UCSD-AML1 (cell line): ENCODE results near the gene ELOVL7.
"Not testable (repeated sequence)": the region's sequence is repeated elsewhere in the genome, so short reads cannot be mapped to it uniquely, and the experiment has no call there.

Source experiments
- DNase-seq: peaks from one replicate; lab custom pipeline; 2025; ENCODE audit not compliant: unreplicated experiment; lab: John Stamatoyannopoulos, UW

Gene ELOVL7

GRCh38 chr5:60830581-60831127, 13.4 kb downstream of the ELOVL7 start:
- no peak for DNase-seq

GRCh38 chr5:60829490-60830266, 14.4 kb downstream of the ELOVL7 start:
- DNase-seq: no peak

- no peak for DNase-seq
These were observed 16.9 kb downstream of the ELOVL7 start for GRCh38 chr5:60827201-60827600.

- DNase-seq: no peak
These were observed 17.4 kb downstream of the ELOVL7 start for GRCh38 chr5:60826653-60827052.

DNA sequence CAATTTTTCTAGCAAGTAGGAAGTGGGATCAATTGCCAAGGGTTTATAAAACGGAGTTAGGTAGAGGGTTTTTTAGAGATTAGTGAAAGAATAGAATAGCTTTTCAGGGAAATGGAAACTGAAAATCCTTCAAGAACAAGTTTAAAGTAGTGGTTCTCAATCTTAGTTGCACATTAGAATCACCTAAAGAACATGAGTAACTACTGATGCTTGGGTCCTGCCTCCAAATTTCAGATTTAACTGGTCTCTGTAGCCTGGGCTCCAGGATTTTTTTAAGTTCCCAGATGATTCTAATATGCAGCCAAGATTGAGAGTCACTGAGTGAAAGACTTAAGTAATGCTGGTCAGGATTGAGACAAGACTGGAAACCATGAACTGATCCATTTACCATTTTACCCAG, 20.5 kb downstream of the ELOVL7 start:
- DNase-seq: no peak

DNA sequence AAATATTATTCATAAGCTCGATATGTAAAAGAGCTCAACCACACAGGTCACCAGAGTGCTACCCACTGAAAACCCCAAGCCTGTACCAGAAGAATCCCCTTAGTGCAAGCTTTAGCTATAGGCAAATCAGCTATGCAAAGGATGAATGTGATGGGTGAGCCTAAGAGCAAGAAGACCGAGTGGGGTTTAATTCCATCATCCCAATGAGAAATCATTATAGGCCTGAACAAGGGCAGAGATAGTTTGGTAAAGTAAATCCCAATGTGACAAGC, 21.8 kb downstream of the ELOVL7 start:
- DNase-seq: no peak

- no peak for DNase-seq
These were observed 22.4 kb downstream of the ELOVL7 start for GRCh38 chr5:60821488-60822284.

DNA sequence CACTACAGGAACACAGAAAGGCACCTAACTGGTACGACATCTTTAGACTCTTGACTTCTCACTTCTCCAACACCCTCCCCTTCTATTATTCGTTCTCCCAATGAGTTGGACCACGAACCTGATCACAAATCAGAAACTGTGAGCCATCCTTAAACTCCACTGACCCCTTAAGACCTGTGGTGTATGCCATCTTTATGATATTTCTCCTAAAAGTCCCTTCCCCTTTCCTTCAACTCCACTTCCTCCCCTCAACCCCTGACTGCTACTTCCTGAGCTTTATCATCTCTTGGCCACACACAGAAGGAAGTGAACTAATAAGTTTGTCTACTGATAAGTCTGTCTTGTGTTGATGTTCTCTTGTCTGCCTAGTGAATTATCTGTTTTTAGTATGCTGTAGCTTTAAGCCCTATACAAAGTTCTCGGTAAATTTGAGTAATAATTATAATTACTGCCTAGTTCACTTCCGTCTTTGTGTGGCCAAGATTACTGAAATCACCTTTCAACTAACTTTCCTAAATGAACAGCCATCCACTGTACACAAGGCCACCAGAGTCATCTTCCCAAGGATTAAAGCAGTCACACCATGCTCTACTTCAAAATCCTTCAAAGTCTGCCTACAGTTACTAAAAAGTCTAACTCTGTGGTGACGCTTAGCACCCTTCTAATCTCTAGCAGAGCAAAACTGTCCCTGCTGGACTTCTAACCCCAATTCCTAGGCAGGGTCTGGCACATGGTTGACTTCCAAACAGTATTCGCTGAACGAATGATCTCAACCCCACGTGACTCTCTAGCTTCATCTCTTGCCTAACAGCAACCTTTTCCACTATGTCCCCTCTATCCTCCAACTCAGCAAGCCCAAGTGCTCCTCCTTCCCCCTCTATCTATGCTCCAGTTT, 23.2 kb downstream of the ELOVL7 start:
- DNase-seq: peak; percentile 23

GRCh38 chr5:60816138-60816537, 27.9 kb downstream of the ELOVL7 start:
- not testable (repeated sequence) for DNase-seq

GRCh38 chr5:60814498-60814897, 29.6 kb downstream of the ELOVL7 start:
- no peak for DNase-seq

GRCh38 chr5:60812426-60812825, 31.6 kb downstream of the ELOVL7 start:
- DNase-seq: no peak

- DNase-seq: no peak
These were observed 33.0 kb downstream of the ELOVL7 start for GRCh38 chr5:60811105-60811504.

- DNase-seq: no peak
These were observed 33.5 kb downstream of the ELOVL7 start for GRCh38 chr5:60810438-60811085.

GRCh38 chr5:60809891-60810425, 34.1 kb downstream of the ELOVL7 start:
- no peak for DNase-seq

DNA sequence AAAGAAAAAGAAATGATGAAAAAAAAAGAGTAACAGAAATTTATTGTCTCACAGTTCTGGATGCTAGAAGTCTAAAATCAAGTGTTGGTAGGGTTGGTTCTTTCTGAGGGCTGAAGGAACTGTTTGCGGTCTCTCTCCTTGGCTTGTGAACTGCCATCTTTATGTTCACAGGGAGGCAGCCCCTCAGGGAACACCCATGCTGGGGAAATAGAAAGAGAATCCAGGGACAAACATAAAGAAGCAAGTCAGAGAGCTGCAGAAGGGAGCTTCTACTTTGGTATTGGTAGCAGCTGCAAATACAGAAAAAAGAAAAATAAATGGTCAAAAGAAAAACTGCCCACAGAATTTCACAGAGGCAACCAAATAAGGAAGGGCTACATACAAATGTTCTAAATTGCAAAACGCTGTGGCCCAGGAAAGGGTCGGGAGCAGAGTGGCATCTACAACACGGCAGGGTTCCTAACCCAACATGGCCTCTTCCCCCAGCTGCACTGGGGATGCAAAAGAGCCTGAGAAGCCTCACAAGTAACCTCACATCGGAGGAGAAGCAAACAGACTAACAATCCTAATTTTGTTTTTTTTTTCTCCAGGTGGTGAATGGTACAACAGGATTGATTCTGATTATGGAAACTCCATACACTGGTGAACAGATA, 37.4 kb downstream of the ELOVL7 start:
- no peak for DNase-seq

DNA sequence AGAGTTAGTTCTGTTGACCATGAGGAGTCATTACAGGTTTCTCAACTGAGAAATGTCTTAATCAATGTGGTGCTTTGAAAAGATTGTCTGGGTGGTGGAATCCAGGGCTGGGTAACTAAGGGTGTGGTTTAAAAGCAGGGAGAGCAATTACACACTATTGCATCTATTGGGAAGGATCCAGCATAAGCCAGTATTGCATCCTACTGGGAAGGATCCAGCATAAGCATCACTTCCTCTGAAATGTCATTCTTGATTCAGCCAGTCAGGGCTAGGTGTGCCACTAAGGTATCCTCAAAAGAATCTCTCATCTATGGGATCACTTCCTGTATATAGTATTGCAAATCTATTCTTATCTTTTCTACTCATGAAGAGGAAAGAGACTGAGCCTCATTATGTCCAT, 38.6 kb downstream of the ELOVL7 start:
- DNase-seq: no peak

- no peak for DNase-seq
These were observed 40.4 kb downstream of the ELOVL7 start for GRCh38 chr5:60803712-60804111.

DNA sequence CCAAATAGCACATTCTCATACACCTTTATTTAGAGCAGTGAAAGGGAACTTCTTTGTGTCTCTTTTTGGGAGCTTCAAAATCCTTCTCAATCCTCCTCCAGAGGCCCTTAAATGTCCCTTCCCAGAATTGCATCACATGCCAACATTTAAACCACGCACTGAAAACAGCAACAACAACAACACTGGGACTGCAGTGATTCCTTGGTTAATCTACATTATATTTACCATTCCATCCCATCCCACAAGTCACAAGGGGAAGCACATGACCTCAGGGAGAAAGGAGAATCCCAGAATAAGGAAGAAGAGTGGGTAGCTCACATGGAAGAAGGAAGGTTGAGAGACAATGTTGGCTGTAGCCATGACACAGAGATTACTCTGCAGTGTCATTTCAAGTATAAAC, 41.1 kb downstream of the ELOVL7 start:
- DNase-seq: no peak

DNA sequence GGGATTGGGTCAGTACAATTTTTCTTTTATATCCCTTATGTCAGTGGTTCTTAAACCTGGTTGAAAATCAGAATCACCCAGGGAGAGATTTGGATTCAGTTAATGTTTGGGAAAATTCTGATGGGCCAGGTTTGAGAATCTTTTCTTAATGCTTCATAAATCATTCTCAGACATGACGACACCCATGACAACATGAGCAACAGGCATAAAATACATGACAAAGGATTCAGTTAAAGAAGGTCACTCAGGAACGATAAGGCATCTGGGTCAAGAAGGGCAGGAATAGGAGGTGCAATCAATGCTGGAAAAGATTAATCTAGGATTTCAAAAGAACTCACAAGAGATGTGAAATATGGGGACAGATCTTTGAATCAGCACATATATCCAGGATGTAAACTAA, 41.8 kb downstream of the ELOVL7 start:
- no peak for DNase-seq
